SH-SY5Y (cell line): ENCODE results near the gene CAB39L.

Experiments
- GATA2 ChIP-seq: IDR thresholded peaks from 2 replicates; pipeline ENCODE4 v1.6.1; 2011; ENCODE audit warnings: mild to moderate bottlenecking, low read depth, low read length
- GATA3 ChIP-seq: IDR thresholded peaks from 2 replicates; pipeline ENCODE4 v1.6.1; 2011; ENCODE audit warnings: low read depth, mild to moderate bottlenecking, low read length, moderate library complexity

GRCh38 chr13:49367640-49368422 is 76.0 kb downstream of the CAB39L start:
- no peak for TF ChIP-seq GATA3
- TF ChIP-seq GATA2 = no peak
